ENCODE results near the gene EHMT1.

EHMT1 gene

GRCh38 chr9:137682428-137683105, 63.8 kb downstream of the EHMT1 start:
- no peak overlapping the region for H3K4me3 ChIP-seq (ENCODE audit: low read depth, low read length)
- no peak for TF ChIP-seq CTCF (IDR thresholded peaks at IDR 0.05; ENCODE audit: low read depth, low read length)

GRCh38 chr9:137683262-137683864, 64.6 kb downstream of the EHMT1 start:
- no peak overlapping the region for H3K4me3 ChIP-seq (ENCODE audit: low read depth, low read length)
- TF ChIP-seq CTCF (IDR thresholded peaks at IDR 0.05; ENCODE audit: low read depth, low read length) = no peak

GRCh38 chr9:137685035-137685740, 66.4 kb downstream of the EHMT1 start:
- no peak overlapping the region for H3K4me3 ChIP-seq (ENCODE audit: low read depth, low read length)
- no peak for TF ChIP-seq CTCF (IDR thresholded peaks at IDR 0.05; ENCODE audit: low read depth, low read length)

GRCh38 chr9:137685741-137686420, 67.1 kb downstream of the EHMT1 start:
- H3K4me3 ChIP-seq (ENCODE audit: low read depth, low read length) = no peak overlapping the region
- TF ChIP-seq CTCF (IDR thresholded peaks at IDR 0.05; ENCODE audit: low read depth, low read length) = no peak

- no peak for TF ChIP-seq CTCF (IDR thresholded peaks at IDR 0.05; ENCODE audit: low read depth, low read length)
- H3K4me3 ChIP-seq (ENCODE audit: low read depth, low read length) = no peak overlapping the region
Measured at GRCh38 chr9:137688261-137688660, 69.5 kb downstream of the EHMT1 start.

- H3K4me3 ChIP-seq (ENCODE audit: low read depth, low read length) = no peak overlapping the region
- TF ChIP-seq CTCF (IDR thresholded peaks at IDR 0.05; ENCODE audit: low read depth, low read length) = no peak
Measured at GRCh38 chr9:137688725-137689124, 69.9 kb downstream of the EHMT1 start.
